Measurements from ENCODE around the gene CBS.
"Not testable (repeated sequence)": the region's sequence is repeated elsewhere in the genome, so short reads cannot be mapped to it uniquely, and the experiment has no call there.

CBS gene

GRCh38 chr21:43091979-43092614, 16.5 kb upstream of the CBS start:
- not testable (repeated sequence) for H3K4me3 ChIP-seq (ENCODE audit: insufficient read length, low read depth); H3K4me1 ChIP-seq (ENCODE audit: insufficient read depth, insufficient read length); H3K27me3 ChIP-seq (ENCODE audit: insufficient read depth, insufficient read length); H3K9me3 ChIP-seq (ENCODE audit: insufficient read depth, low read length); H3K36me3 ChIP-seq (ENCODE audit: insufficient read depth, insufficient read length, low read length); H3K9ac ChIP-seq (ENCODE audit: insufficient read length, low read depth); DNase-seq (ENCODE audit: low read depth, low spot score)

GRCh38 chr21:43090947-43091346, 15.3 kb upstream of the CBS start:
- H3K4me3 ChIP-seq (ENCODE audit: insufficient read length, low read depth); H3K9ac ChIP-seq (ENCODE audit: insufficient read length, low read depth); H3K27me3 ChIP-seq (ENCODE audit: insufficient read depth, insufficient read length); DNase-seq (ENCODE audit: low read depth, low spot score); H3K4me1 ChIP-seq (ENCODE audit: insufficient read depth, insufficient read length); H3K36me3 ChIP-seq (ENCODE audit: insufficient read depth, insufficient read length, low read length); H3K9me3 ChIP-seq (ENCODE audit: insufficient read depth, low read length): not testable (repeated sequence)

- not testable (repeated sequence) for H3K4me3 ChIP-seq (ENCODE audit: insufficient read length, low read depth); H3K36me3 ChIP-seq (ENCODE audit: insufficient read depth, insufficient read length, low read length); H3K9ac ChIP-seq (ENCODE audit: insufficient read length, low read depth); DNase-seq (ENCODE audit: low read depth, low spot score); H3K4me1 ChIP-seq (ENCODE audit: insufficient read depth, insufficient read length); H3K9me3 ChIP-seq (ENCODE audit: insufficient read depth, low read length); H3K27me3 ChIP-seq (ENCODE audit: insufficient read depth, insufficient read length)
Observed at GRCh38 chr21:43089463-43089862, 13.8 kb upstream of the CBS start.

GRCh38 chr21:43082587-43083300, 7.1 kb upstream of the CBS start:
- H3K4me3 ChIP-seq (ENCODE audit: insufficient read length, low read depth); H3K9me3 ChIP-seq (ENCODE audit: insufficient read depth, low read length); H3K36me3 ChIP-seq (ENCODE audit: insufficient read depth, insufficient read length, low read length); H3K4me1 ChIP-seq (ENCODE audit: insufficient read depth, insufficient read length); DNase-seq (ENCODE audit: low read depth, low spot score); H3K9ac ChIP-seq (ENCODE audit: insufficient read length, low read depth); H3K27me3 ChIP-seq (ENCODE audit: insufficient read depth, insufficient read length): not testable (repeated sequence)

GRCh38 chr21:43076643-43077042, 1.0 kb upstream of the CBS start:
- not testable (repeated sequence) for H3K9ac ChIP-seq (ENCODE audit: insufficient read length, low read depth); H3K4me1 ChIP-seq (ENCODE audit: insufficient read depth, insufficient read length); H3K27me3 ChIP-seq (ENCODE audit: insufficient read depth, insufficient read length); H3K9me3 ChIP-seq (ENCODE audit: insufficient read depth, low read length); H3K4me3 ChIP-seq (ENCODE audit: insufficient read length, low read depth); H3K36me3 ChIP-seq (ENCODE audit: insufficient read depth, insufficient read length, low read length); DNase-seq (ENCODE audit: low read depth, low spot score)

GRCh38 chr21:43076023-43076637, 495 bp upstream of the CBS start:
- not testable (repeated sequence) for H3K4me1 ChIP-seq (ENCODE audit: insufficient read depth, insufficient read length); H3K36me3 ChIP-seq (ENCODE audit: insufficient read depth, insufficient read length, low read length); H3K9me3 ChIP-seq (ENCODE audit: insufficient read depth, low read length); H3K9ac ChIP-seq (ENCODE audit: insufficient read length, low read depth); H3K4me3 ChIP-seq (ENCODE audit: insufficient read length, low read depth); H3K27me3 ChIP-seq (ENCODE audit: insufficient read depth, insufficient read length); DNase-seq (ENCODE audit: low read depth, low spot score)

GRCh38 chr21:43074401-43075169, 1.1 kb downstream of the CBS start:
- not testable (repeated sequence) for H3K36me3 ChIP-seq (ENCODE audit: insufficient read depth, insufficient read length, low read length); H3K27me3 ChIP-seq (ENCODE audit: insufficient read depth, insufficient read length); H3K9ac ChIP-seq (ENCODE audit: insufficient read length, low read depth); H3K4me1 ChIP-seq (ENCODE audit: insufficient read depth, insufficient read length); H3K4me3 ChIP-seq (ENCODE audit: insufficient read length, low read depth); H3K9me3 ChIP-seq (ENCODE audit: insufficient read depth, low read length); DNase-seq (ENCODE audit: low read depth, low spot score)

GRCh38 chr21:43072742-43073141, 2.9 kb downstream of the CBS start:
- not testable (repeated sequence) for H3K36me3 ChIP-seq (ENCODE audit: insufficient read depth, insufficient read length, low read length); DNase-seq (ENCODE audit: low read depth, low spot score); H3K4me3 ChIP-seq (ENCODE audit: insufficient read length, low read depth); H3K27me3 ChIP-seq (ENCODE audit: insufficient read depth, insufficient read length); H3K9ac ChIP-seq (ENCODE audit: insufficient read length, low read depth); H3K9me3 ChIP-seq (ENCODE audit: insufficient read depth, low read length); H3K4me1 ChIP-seq (ENCODE audit: insufficient read depth, insufficient read length)

- H3K4me3 ChIP-seq (ENCODE audit: insufficient read length, low read depth); H3K36me3 ChIP-seq (ENCODE audit: insufficient read depth, insufficient read length, low read length); H3K9ac ChIP-seq (ENCODE audit: insufficient read length, low read depth); H3K4me1 ChIP-seq (ENCODE audit: insufficient read depth, insufficient read length); H3K9me3 ChIP-seq (ENCODE audit: insufficient read depth, low read length); DNase-seq (ENCODE audit: low read depth, low spot score); H3K27me3 ChIP-seq (ENCODE audit: insufficient read depth, insufficient read length): not testable (repeated sequence)
Observed at GRCh38 chr21:43069682-43070081, 6.0 kb downstream of the CBS start.

- H3K4me3 ChIP-seq (ENCODE audit: insufficient read length, low read depth); H3K9ac ChIP-seq (ENCODE audit: insufficient read length, low read depth); H3K9me3 ChIP-seq (ENCODE audit: insufficient read depth, low read length); H3K27me3 ChIP-seq (ENCODE audit: insufficient read depth, insufficient read length); H3K4me1 ChIP-seq (ENCODE audit: insufficient read depth, insufficient read length); DNase-seq (ENCODE audit: low read depth, low spot score); H3K36me3 ChIP-seq (ENCODE audit: insufficient read depth, insufficient read length, low read length): not testable (repeated sequence)
Observed at GRCh38 chr21:43068065-43068464, 7.6 kb downstream of the CBS start.

GRCh38 chr21:43066690-43067089, 8.9 kb downstream of the CBS start:
- not testable (repeated sequence) for H3K27me3 ChIP-seq (ENCODE audit: insufficient read depth, insufficient read length); H3K4me1 ChIP-seq (ENCODE audit: insufficient read depth, insufficient read length); H3K9me3 ChIP-seq (ENCODE audit: insufficient read depth, low read length); DNase-seq (ENCODE audit: low read depth, low spot score); H3K9ac ChIP-seq (ENCODE audit: insufficient read length, low read depth); H3K36me3 ChIP-seq (ENCODE audit: insufficient read depth, insufficient read length, low read length); H3K4me3 ChIP-seq (ENCODE audit: insufficient read length, low read depth)
